Embryonic facial prominence (tissue), 1 donor: Measurements from ENCODE around the gene FLYWCH1.
"Not testable (repeated sequence)": the region's sequence is repeated elsewhere in the genome, so short reads cannot be mapped to it uniquely, and the experiment has no call there.

Experiments used
- DNase-seq: peaks from one replicate; pipeline ENCODE4 v3.0.0-alpha.2; 2016; ENCODE audit errors: extremely low spot score

The FLYWCH1 gene

GRCh38 chr16:2899564-2900072 is 12.1 kb upstream of the FLYWCH1 start:
- no peak for DNase-seq

- DNase-seq: no peak
Observed at GRCh38 chr16:2900526-2901075, 11.1 kb upstream of the FLYWCH1 start.

- DNase-seq: no peak
Observed at GRCh38 chr16:2902337-2903130, 9.2 kb upstream of the FLYWCH1 start.

GRCh38 chr16:2904100-2904921 is 7.4 kb upstream of the FLYWCH1 start:
- DNase-seq: peak; percentile 57

- DNase-seq: no peak
Observed at GRCh38 chr16:2904922-2905240, 6.8 kb upstream of the FLYWCH1 start.

- DNase-seq: peak; percentile 48
Observed at GRCh38 chr16:2905241-2905987, 6.3 kb upstream of the FLYWCH1 start.

GRCh38 chr16:2905988-2906387 is 5.7 kb upstream of the FLYWCH1 start:
- no peak for DNase-seq

- not testable (repeated sequence) for DNase-seq
Observed at GRCh38 chr16:2907084-2907753, 4.5 kb upstream of the FLYWCH1 start.

- no peak for DNase-seq
Observed at GRCh38 chr16:2910441-2910969, 1.2 kb upstream of the FLYWCH1 start.

GRCh38 chr16:2912330-2913199 is 834 bp downstream of the FLYWCH1 start:
- DNase-seq: peak; percentile 66

GRCh38 chr16:2913603-2914002 is 1.9 kb downstream of the FLYWCH1 start:
- DNase-seq: no peak

- no peak for DNase-seq
Observed at GRCh38 chr16:2914233-2914632, 2.5 kb downstream of the FLYWCH1 start.

GRCh38 chr16:2915196-2915929 is 3.6 kb downstream of the FLYWCH1 start:
- DNase-seq: no peak

GRCh38 chr16:2919511-2920255 is 8.0 kb downstream of the FLYWCH1 start:
- DNase-seq: peak; percentile 60

GRCh38 chr16:2923481-2923880 is 11.8 kb downstream of the FLYWCH1 start:
- DNase-seq: no peak

- DNase-seq: no peak
Observed at GRCh38 chr16:2924901-2925755, 13.4 kb downstream of the FLYWCH1 start.

- DNase-seq: no peak
Observed at GRCh38 chr16:2925951-2926649, 14.4 kb downstream of the FLYWCH1 start.
